ENCODE measurements around the gene TGFBR3.

TGFBR3 gene

DNA sequence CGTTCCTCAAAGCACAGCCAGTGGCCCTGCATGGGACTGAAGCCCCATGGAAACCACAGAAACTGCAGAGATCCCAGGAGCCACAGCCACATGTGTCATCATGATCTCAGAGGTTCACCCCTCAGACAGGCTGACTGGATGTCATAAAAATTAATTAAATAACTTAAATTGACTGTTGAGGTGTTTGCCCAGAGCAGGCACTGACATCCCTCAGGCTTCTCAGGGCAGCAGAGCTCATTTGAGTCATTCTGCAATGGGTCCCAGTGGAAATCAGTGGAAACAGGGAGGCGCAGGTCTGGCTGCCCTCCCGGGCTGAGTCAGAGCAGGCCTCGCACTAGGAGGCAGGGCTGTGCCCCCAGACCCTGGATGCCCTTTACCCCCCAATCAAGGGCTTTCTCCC lies 250.2 kb downstream of the TGFBR3 start:
- no peak overlapping the region for H3K4me3 ChIP-seq (ENCODE audit: low read length)
- TF ChIP-seq, protein P1, sequence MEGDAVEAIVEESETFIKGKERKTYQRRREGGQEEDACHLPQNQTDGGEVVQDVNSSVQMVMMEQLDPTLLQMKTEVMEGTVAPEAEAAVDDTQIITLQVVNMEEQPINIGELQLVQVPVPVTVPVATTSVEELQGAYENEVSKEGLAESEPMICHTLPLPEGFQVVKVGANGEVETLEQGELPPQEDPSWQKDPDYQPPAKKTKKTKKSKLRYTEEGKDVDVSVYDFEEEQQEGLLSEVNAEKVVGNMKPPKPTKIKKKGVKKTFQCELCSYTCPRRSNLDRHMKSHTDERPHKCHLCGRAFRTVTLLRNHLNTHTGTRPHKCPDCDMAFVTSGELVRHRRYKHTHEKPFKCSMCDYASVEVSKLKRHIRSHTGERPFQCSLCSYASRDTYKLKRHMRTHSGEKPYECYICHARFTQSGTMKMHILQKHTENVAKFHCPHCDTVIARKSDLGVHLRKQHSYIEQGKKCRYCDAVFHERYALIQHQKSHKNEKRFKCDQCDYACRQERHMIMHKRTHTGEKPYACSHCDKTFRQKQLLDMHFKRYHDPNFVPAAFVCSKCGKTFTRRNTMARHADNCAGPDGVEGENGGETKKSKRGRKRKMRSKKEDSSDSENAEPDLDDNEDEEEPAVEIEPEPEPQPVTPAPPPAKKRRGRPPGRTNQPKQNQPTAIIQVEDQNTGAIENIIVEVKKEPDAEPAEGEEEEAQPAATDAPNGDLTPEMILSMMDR (IDR thresholded peaks at IDR 0.05; ENCODE audit: insufficient read depth, low read depth, low read length, missing control alignments), result no peak
- no peak for DNase-seq (ENCODE audit: low read depth)

DNA sequence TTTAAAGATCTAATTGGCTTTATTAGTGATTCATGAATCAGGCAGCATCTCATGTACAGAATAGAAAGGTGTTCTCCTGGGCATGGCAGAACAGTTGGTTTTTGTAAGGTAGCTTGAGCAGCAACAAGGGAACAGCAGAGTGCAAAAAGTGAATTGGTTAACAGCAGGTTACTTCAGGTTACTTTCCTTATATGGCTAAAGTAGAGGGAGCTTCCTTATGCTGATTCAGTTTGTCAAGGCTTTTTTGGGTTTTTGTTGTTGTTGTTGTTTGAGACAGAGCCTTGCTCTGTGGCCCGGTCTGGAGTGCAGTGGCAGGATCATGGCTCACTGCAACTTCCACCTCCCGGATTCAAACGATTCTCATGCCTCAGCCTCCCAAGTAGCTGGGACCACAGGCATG lies 252.5 kb downstream of the TGFBR3 start:
- DNase-seq (ENCODE audit: low read depth), result no peak
- H3K4me3 ChIP-seq (ENCODE audit: low read length), result no peak overlapping the region
- TF ChIP-seq, protein P1 (IDR thresholded peaks at IDR 0.05; ENCODE audit: insufficient read depth, low read depth, low read length, missing control alignments), result no peak

DNA sequence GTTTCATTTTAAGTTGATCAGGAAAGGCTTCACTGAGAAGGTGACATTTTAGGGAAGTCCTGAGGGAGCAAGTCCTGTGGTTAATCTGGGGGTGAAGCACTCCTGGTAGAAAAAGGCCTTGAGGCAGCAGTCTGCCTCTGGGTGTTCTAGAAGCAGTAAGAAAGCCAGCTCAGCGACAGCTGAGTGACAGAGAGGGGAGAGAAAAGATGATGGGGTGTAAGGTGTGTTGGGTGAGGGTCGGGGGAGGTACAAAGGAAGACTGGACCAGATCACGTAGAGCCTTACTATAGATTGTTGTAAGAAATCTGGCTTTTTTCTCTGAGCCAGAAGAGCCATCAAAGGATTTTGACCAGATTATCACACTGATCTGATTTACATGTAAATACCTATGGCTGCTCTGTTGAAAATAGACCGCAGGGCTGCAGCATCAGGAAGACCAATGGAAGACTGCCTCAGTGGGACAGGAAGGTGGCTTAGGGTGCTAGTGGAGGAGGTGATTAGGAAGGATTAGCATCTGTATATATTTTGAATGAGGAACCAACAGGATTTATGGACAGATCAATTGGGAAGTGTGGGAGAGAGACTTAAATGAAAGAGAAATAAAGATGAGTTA lies 254.1 kb downstream of the TGFBR3 start:
- TF ChIP-seq, protein P1 (IDR thresholded peaks at IDR 0.05; ENCODE audit: insufficient read depth, low read depth, low read length, missing control alignments), result no peak
- no peak overlapping the region for H3K4me3 ChIP-seq (ENCODE audit: low read length)
- no peak for DNase-seq (ENCODE audit: low read depth)

DNA sequence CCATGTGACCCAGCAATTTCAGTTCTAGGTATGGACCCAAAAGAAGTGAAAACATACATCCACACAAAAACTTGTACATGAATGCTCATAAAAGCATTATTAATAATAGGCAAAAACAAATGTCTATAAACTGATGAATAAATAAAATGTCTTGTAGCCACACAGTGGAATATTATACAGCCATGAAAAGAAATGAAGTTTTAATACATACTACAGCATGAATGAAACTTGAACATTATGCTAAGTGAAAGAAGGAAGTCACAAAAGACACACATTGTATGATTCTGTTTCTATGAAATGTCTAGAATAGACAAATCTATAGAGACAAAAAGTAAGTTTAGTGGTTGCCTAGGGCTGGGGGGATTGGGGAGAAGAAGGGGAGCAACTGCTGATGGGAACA lies 255.1 kb downstream of the TGFBR3 start:
- no peak overlapping the region for H3K4me3 ChIP-seq (ENCODE audit: low read length)
- DNase-seq (ENCODE audit: low read depth), result no peak
- TF ChIP-seq, protein P1 (IDR thresholded peaks at IDR 0.05; ENCODE audit: insufficient read depth, low read depth, low read length, missing control alignments), result no peak
